OCI-M2 (cell line): Measurements from ENCODE around the gene PPCDC.

Experiments
- DNase-seq: peaks from one replicate; lab custom pipeline; 2025; ENCODE audit not compliant: unreplicated experiment; lab: John Stamatoyannopoulos, UW

Gene PPCDC

DNA sequence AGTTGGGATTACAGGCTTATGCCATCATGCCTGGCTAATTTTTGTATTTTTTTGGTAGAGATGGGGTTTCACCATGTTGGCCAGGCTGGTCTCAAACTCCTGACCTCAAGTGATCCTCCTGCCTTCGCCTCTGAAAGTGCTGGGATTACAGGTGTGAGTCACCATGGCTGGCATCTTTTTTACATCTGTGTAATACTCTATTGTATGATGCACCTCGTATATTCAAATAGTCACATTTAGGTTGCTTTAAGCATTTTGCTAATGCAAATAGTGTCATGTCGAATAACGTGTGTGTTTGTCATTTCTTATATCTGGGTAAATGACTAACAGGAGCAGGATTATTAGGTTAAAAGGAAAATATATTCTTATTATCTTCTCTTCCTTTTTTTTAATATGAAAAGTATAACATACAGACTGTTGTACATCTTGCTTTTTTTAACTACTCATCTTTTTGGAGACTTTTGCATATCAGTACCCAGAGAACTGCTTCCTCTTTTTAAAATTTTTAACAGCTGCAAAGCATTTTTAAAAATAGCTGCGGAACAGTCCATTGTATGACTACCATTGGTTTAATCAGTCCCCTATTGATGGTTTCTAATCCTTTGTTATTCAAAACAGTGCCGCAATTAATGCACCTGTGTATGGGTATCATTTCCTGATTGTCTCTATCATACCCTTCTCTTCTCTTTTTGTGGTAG lies 14.6 kb upstream of the PPCDC start:
- no peak for DNase-seq

DNA sequence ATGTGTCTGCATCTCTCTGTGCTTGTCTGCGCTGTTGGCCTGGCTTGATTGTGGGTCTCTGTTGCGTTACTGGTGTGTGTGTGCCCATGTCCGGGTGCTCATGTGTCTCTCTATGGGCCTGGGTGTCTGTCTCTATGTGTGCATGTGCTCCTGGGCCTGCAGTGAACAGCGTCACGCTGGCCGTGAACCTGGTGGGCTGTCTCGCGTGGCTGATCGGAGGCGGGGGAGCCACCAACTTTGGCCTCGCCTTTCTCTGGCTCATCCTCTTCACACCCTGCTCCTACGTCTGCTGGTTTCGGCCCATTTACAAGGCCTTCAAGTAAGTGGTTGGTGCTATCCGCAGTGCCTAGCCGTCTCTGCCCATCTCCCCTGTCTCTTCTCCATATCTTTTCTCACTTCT lies 7.0 kb upstream of the PPCDC start:
- DNase-seq: no peak

DNA sequence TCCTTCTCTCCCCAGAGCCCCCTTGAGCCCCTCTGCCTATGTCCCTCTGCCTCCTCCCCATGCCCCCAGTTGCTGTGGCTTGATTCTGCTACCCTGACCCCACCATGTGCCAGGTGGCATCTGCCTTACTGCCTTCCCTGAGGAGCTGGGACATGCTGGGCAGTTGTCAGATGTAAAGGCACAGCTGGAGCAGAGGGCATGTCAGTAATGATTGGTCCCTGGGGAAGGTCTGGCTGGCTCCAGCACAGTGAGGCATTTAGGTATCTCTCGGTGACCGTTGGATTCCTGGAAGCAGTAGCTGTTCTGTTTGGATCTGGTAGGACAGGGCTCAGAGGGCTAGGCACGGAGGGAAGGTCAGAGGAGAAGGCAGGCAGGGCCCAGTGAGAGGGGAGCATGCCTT lies 3.5 kb upstream of the PPCDC start:
- no peak for DNase-seq

DNA sequence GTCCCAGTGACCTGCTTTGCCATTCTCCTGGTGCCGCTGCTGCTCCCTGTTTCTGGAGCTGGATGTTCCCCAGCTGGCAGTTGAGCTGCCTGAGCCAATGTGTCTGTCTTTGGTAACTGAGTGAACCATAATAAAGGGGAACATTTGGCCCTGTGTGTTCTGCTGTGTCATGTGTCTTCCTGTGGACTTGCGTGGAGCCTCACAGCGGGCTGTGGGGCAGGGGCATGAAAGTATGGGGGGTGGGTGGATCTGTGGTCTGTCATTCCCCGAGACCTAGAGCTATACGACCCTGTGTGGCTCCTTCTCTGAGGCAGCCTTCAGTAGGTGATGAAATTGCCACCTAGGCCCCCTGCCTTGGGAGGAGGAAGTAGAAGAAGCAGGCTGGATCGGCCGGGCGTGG lies 2.0 kb upstream of the PPCDC start:
- no peak for DNase-seq

DNA sequence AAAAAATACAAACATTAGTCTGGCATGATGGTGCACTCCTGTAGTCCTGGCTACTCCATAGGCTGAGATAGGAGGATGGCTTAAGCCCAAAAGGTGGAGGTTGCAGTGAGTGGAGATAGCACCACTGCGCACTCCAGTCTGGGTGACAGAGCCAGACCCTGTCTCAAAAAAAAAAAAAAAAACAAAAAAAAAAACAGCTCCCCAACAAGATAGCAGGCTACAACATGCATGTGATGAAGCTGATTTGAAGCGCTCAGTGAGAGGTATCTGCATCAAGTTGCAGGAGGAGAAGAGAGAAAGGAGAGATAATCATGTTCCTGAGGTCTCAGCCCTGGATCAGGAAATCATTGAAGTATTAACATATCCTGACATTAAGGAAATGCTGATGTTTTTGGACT lies 608 bp upstream of the PPCDC start:
- no peak for DNase-seq

DNA sequence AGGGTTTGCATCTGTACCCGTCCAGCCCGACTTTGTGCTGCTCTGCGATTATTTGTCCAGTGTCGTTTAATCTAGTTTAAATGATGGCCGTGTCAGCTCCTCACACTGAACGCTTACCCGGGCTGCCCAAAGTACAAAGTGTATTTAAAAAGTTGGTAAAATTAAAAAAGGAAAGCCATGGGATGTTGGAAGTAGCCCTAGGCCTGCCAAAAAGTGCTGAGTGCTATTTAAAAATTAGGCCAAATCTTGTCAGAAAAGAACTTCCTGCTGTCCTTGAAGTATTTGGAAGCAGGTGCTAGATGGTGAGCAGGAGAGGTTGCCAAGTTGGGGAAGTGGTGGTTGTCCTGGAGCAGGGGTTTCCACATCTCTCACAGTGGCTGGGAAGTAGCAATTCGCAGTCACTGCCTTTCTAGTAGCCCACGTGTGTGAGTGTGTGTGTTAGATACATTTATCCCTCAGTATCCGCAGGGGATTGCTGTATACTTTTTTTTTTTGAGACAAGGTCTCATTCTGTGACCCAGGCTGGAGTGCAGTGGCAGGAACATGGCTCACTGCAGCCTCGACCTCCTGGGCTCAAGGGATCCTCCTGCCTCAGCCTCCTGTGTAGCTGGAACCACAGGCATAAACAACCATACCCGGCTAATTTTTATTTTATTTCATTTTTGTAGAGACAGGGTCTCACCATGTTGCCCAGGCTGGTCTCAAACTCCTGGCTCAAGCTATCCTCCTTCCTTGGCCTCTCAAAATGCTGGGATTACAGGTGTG lies 664 bp downstream of the PPCDC start:
- no peak for DNase-seq

DNA sequence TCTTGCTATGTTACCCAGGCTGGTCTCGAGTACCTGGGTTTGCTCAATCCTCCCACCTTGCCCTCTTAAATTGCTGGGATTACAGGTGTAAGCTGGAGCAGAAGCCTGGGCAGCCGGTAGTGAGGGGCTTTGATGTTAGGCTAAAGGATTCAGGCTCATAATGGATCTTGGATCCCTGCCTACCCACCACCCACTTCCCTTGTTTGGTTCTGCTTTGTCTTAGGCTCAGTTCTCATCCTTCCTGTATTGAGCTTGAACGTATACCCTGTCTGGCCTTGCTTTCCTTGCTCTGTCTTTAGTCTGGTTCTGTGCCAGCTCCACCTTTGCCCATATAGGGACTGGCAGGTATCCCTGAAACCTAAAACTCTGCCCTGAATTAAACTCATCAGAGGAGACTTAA lies 1.7 kb downstream of the PPCDC start:
- DNase-seq: no peak

DNA sequence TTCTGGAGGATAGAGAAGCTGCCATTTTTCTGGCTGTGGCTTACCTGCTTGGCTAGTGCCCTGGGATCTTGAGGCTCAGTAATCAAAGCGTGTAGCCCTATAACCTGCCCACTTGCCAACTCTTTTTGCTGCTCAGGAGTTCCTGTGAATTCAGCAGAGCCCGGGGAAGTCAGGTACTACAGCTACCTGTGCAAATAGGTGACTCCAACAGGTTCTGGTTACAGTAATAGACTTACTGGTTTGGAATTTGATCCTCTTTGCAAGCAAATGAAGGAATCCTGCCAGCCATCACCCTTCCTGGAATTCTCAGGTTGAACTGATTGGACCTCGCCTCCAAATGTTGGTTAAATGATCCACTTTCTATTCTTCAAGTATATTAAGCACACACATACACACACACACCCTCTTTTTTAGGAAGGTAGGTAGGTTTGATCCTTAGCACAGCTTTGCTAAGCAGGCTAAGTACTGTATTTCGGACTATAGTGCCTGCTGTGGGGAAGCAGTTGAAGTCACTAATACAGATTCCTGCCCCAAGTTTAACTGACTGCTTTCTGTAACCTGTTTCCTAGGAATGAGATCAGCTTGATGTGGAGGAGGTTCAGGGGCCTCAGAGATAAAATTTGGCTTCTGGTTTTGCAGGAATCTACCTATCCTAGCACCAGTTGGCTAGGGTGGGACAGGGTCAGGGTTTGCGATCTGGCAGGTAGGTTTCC lies 2.3 kb downstream of the PPCDC start:
- no peak for DNase-seq

DNA sequence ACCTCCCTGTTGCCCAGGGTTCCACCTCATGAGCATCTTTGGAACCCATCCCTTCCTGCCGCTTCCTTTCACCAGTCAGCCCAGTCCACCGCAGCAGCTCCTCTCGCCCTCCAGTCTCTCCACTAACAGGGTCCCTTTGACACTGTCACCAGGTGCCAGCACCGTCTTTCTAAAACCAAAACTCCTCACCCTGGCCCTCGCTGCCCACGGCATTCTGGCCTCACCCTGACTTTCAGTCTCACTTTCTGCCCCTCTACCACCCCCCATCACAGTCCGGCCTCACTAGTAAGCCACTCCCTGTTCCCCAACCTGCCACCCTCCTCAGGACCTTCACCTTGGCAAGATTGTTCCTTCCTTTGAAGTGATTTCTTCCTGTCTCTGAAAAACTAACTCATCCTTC lies 4.2 kb downstream of the PPCDC start:
- no peak for DNase-seq

DNA sequence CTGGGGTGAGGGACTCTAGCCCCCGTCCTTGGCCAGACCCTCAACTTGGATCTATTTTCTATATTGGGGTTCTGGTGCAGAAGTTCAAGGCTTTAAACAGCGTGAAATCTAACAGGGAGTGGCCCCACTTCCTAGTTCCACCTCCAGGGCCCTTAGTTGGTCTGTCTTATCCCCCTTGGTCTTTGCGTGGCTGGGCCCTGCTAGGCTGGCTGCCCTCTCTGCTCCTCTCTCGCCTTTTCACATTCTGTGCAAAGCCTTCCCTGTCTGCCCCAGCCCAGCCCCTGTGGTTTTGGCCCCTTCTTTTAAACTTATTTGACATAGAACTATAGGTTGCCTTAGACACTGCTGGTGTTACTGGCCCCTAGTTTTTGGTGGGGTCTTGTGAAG lies 5.6 kb downstream of the PPCDC start:
- DNase-seq: no peak

DNA sequence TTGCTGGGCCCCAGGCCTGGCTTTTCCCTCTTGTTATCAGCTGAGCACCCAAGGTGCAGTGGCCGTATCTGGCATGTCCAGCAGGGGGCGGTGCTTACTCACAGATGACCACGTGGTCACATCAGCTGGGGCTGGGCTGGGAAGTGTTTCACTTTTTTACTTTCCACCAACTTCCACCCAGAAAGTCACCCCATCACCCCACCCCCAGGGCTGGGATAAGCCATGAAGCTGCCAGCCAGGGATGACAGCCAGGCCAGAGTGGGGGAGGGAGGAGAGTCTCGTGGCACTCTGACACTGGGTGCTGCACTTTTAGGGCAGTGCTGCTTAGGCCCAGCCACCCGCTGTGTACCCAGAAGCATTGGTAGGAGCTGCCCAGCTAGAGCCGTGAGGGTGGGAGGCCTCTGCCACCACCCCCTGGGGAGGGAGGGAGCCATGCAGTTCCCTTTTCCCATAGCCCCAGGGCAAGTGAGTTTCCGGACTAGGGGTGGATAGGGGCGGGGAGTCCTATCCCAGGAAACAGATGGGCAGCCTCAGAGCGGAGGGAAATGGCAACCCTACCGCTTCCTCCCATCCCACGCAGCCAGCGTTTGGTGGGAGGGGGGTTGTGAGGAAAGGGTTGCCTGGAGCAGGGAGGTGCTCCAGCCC lies 6.1 kb downstream of the PPCDC start:
- peak; percentile 91 for DNase-seq

DNA sequence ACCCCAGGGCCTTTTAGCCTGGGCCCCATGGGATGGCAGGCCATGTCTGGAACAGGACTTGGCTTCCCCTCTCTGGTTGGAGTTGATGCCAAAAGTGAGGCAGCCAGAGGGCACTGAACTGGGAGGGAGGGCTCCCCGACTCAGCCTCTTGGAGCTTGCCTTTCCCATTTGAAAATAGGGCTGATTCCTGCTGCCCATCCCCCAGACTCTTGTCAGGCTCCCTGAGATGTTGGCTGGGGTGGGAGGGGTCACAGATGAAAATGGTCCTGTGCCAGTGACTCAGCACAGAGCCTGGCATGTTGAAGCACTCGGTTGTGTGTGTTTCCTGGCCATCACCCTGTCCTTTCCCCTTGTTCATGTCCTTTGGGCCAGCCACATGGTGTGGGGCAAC lies 6.6 kb downstream of the PPCDC start:
- no peak for DNase-seq

DNA sequence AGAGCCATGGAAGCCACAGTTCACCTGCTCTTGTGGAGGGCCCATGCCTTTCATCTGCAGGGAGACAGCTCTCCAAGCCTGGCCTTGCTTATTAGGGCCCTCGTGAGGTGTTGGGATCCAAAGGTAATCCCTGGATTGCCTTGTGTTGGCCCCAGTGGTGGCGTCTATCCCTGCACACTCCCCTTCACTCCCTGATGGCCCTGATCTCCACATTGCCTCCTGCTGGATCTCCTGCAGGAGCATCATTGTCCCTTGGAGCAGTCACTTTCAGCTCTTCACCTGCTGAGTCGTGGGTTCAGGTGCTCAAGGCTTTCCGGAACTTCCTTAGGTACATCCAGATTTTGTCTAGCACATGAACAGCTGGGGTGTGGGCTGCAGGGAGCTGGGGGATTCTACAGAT lies 7.0 kb downstream of the PPCDC start:
- no peak for DNase-seq

DNA sequence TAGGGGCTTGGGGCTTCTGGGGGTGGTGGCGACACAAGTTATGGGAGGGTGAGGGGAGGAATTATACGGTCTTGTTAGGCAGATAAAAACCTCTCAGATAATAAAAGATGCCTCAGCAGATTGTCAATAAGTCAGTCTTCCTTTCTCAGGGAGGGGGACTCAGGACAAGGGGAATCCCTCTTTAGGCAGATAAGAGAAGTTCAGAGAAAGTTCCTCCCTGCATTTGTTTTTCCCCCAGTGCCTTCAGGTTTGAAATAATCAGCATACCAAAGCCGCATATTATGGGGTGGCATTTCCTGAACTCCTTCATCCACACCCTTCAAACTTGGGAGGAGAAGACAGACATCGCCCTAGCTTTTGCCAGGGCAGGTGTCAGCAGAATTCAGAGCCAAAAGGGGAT lies 8.5 kb downstream of the PPCDC start:
- no peak for DNase-seq

DNA sequence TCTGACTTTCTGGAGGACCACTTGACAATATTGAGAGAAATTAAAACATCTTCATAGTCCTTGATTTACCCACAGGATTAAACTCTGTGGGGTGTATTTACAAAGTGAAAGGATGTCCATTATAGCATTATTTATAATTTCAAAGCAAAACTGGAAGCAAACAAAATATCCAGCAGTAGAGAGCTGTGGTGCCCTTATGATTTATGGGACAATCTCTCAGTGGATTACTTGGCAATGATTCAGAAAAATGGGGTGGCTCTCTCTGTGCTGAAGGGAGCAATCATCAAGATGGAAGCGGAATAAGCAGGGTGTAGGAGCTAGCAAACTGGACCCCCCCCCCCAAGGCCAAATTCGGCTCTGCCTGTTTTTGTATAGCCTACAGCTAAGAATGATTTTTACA lies 9.0 kb downstream of the PPCDC start:
- no peak for DNase-seq

DNA sequence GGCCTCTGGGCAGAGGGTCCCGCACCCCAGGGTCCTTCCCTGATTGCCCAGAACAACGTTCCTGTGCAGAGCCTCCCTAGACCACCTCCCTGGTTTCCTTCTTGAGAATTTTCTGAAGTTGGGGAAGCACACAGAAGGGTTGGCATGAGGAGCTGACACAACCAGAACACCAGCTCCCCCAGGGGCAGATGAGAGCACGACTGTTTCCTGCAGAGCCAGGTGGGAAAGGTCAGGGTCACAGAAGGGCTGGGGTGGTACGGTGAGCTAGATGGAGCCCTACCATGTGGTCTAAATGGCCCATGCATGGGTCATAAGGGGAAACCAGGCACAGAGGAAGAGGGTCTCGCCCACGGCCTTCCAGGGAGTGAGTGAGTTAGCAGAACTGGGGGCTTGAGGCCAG lies 10.4 kb downstream of the PPCDC start:
- no peak for DNase-seq

DNA sequence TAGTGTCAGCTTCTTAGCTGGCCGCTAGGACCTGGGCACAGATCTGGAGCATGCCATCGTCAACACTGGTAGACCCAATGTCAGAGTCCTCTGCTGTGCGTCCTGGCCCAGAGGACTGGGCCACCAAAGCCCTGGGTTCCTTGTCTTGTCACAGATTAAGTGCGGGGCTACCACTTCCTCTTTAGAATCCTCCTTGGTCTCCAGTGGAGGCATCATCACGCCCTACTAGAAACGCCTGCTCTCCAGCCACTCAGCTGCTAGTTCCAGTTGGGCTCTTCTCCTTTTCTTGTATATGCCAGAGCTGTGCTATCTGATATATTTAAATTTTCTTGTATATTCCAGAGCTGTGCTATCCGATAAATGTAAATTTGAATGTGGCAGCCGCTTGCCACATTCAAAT lies 11.2 kb downstream of the PPCDC start:
- no peak for DNase-seq

DNA sequence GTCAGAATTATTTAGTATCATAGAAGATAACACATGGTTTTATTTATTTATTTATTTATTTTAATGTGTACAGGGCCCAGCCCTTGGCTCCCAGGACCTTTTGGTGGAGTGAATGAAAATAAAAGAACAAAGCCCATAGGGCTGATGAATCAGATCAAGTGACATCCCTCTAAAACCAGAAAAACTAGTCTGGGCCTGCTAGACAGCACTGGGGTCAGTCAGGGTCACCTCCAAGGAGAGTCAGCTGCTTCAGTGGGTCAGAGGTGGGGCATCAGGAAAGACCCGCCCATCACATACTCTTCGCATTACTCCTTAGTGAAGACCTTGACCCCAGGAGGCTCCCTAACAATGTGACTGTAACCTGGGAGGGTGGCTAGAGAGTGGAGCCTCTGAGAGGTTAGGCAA lies 12.8 kb downstream of the PPCDC start:
- DNase-seq: no peak

DNA sequence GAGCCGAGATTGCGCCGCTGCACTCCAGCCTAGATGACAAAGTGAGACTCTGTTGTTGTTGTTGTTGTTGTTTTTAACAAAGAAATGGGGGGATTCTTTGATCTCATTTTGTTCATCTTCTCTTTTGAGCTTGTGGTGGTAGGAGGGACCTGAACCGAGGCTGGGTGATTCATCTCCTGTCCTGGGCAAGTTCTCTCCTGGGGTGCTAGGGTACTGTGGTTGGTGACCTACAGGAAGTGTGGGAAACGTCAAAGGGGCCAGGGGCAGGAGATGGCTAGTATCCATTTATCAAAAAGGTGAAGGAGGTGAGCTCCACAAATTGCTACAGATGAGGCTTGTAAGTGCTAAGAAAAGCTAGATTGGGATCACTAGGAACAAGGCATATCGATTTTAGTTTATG lies 14.3 kb downstream of the PPCDC start:
- DNase-seq: no peak

DNA sequence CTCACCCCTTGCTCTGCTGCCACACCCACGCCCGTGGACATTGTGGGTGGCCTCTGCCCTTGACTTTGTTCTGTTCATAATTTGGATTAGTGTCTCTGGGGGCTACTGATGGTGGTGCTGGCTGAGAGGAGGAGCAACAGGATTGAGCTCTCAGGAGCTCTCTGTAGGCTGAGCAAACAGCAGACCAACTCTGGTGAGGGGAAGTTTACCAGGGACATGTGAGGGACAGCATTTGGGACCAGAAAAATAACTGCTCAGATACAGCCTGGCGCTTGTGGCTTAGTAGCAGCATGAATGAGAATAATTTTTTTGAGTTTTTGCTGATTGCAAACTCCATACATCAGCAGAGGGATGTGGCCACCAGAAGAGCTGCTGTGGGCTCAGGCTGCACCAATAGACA lies 14.8 kb downstream of the PPCDC start:
- DNase-seq: no peak

DNA sequence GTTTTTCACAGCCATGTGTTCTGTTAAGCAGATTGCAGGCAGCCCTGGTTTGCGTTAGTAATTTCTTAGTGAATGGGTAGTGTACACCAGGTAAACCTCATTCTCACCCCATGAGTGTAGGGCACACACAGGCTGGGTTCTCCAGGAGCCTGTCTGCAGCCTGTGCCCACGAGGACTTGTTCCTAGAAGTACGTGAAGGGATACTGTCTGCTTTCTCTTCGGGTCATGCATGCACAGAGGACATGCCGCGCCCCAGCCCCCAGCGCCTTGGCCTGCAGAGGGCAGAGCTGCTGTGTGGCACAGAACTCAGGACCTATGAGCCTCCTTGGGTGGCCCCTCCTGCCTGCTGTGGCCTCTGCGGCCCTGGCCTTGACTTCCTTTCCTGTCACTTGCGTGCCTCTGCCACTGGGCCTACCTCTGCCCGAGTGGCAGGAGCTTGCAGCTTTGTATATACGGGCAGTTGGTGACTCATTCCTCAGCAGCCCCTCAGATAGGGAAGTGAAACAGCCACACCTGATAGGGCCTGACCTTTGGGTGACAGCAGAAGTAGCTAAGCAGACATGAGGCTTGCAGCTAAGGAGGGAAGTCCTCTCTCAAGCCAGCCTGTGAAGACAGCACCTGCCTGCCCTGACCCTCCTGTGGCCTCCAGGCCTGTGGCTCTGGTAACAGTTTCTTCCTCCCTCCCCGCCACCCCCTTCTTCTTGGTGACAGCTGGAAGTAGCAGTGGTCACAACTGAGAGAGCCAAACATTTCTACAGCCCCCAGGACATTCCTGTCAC lies 19.5 kb downstream of the PPCDC start:
- DNase-seq: no peak
